OCI-LY7 (cell line): ENCODE measurements around the gene ABCA4.

Source experiments
- EZH2phosphoT487 ChIP-seq: fragments of 200-600 bp; sonication (generic); IDR thresholded peaks from 2 replicates; pipeline ENCODE4 v1.6.1; 2018; ENCODE audit warnings: low read depth, borderline replicate concordance, mild to moderate bottlenecking, mixed run types, antibody characterized with exemption, low read length, moderate library complexity, mixed read lengths
- TF ChIP-seq, protein P1 (sequence below): fragments of 200-600 bp; sonication (generic); conservative IDR thresholded peaks from 2 replicates; pipeline ENCODE4 v1.5.1; 2014; ENCODE audit warnings: mild to moderate bottlenecking, antibody characterized with exemption, low read length, moderate library complexity, mixed read lengths

DNA sequence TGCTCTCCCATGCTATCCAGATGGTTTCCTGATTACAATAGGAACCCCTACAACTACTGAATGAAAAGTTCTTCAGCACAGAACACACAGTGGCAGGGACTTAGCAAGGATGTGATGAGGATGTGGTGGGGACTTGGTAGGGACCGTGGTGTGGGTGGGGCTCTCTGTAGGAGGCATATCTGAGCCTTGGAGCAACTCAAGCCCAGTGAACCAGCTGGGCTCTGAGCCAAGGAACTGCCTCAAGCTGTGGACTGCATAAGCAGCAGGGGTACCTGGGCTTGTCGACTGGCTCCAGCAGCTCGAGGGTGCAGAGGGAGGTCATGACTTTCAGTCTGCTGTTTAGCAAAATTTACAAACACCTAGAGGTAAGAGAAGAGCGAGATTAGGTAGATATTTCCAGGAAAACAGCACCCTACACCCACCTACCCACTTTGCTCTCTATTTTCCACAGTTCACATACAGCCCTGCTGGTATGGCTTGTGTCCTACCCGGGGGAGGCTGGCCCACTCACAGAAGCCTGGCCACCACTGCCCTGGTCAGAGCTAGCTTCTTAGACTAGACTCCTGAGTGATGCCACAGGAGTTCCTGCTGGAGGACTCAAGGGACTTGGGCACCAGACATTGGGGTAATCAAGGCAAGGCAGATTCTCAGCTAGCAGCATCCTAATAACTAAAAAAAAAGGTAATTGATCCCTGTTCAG, 125.0 kb downstream of the ABCA4 start:
- TF ChIP-seq, protein P1, sequence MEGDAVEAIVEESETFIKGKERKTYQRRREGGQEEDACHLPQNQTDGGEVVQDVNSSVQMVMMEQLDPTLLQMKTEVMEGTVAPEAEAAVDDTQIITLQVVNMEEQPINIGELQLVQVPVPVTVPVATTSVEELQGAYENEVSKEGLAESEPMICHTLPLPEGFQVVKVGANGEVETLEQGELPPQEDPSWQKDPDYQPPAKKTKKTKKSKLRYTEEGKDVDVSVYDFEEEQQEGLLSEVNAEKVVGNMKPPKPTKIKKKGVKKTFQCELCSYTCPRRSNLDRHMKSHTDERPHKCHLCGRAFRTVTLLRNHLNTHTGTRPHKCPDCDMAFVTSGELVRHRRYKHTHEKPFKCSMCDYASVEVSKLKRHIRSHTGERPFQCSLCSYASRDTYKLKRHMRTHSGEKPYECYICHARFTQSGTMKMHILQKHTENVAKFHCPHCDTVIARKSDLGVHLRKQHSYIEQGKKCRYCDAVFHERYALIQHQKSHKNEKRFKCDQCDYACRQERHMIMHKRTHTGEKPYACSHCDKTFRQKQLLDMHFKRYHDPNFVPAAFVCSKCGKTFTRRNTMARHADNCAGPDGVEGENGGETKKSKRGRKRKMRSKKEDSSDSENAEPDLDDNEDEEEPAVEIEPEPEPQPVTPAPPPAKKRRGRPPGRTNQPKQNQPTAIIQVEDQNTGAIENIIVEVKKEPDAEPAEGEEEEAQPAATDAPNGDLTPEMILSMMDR: no peak
- TF ChIP-seq EZH2phosphoT487: no peak
